HEK293T (cell line): ENCODE measurements around the gene SUPT4H1.

ENCODE experiments used
- ARNT ChIP-seq: fragments of 450-650 bp; IDR thresholded peaks from 2 replicates; pipeline ENCODE4 v1.6.1; 2017; ENCODE audit warnings: mild to moderate bottlenecking
- CTBP1 ChIP-seq: fragments of 450-650 bp; IDR thresholded peaks from 2 replicates; pipeline ENCODE4 v1.6.1; 2016; ENCODE audit warnings: borderline replicate concordance
- ELF4 ChIP-seq: fragments of 450-650 bp; IDR thresholded peaks from 2 replicates; pipeline ENCODE4 v1.6.1; 2017; ENCODE audit warnings: antibody characterized with exemption
- FOXK2 ChIP-seq: fragments of 450-650 bp; IDR thresholded peaks from 2 replicates; pipeline ENCODE4 v1.6.1; 2016; ENCODE audit warnings: mild to moderate bottlenecking
- SUZ12 ChIP-seq: fragments of 450-650 bp; IDR thresholded peaks from 2 replicates; pipeline ENCODE4 v1.6.1; 2016; ENCODE audit warnings: mild to moderate bottlenecking
- TARDBP ChIP-seq: fragments of 450-650 bp; IDR thresholded peaks from 2 replicates; pipeline ENCODE4 v1.6.1; 2016
- ZNF384 ChIP-seq: fragments of 450-650 bp; IDR thresholded peaks from 2 replicates; pipeline ENCODE4 v1.6.1; 2016

DNA sequence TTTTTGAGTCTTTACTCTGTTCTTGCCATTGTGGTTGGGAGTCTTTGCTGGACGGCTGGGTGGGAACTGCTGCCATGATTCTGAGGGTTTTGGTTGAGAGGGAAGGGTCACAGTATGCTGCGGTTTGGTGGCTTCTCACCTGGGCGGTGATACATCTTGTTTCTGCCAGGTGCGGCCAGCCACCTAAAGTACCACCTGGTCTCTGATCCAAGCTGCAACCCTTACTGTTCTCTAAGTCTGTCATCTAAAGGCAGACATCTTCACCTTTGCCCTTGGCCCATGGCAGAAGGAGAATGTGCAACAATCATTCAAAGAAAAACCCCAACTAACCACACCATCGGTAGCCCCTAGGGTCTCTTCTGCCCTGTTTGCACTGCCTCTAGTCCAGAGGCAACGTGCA, 51.7 kb downstream of the SUPT4H1 start:
- no peak for TF ChIP-seq TARDBP
- no peak for TF ChIP-seq ZNF384
- TF ChIP-seq CTBP1, result no peak
- TF ChIP-seq SUZ12, result no peak
- no peak for TF ChIP-seq ARNT
- TF ChIP-seq ELF4, result no peak
- TF ChIP-seq FOXK2, result no peak
